ENCODE data around the gene PRMT7.

The PRMT7 gene

DNA sequence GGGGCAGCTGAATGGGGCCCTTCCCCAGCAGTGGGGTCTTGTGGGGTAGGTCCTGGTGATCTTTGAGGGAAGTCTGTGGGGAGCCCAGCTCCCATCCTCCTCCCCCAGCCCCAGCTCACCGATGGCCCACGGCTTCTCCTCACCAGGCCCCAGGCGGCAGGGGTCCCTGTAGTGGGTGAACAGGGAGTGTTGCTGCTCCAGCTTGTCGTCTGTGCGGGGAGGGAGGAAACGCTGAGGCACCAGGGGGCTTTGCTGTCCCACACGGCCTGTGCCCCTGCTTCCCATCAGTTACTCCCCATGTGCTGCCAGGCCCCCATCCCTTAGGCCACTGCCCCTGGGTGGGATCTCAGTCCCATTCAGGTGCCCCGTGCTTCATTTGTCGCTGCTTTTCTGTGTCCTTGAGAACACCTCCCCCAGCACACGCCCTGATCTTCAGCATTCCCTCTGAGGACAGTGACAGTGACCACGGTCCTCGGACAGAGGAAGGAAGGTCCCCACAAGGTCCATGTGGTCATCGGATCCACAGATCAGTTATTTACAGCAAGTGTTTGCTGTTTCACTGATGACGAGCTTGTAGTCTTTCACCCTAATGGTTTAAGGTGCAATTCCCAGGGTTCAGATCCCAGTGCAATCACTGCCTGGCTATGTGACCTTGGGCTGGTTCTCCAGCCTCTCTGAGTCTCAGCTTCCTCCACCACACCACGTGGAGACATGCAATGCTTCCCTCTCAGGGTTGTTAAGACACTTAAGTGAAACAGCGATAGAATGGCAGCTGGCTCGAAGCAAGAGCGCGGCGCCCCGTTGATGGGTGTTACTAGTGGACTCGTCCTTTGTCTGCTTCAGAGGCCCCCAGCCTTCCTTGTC, 53.1 kb downstream of the PRMT7 start:
- no peak overlapping the region for H3K27ac ChIP-seq (ENCODE audit: low read length)
- no peaks in the 10 kb centered on the region for H3K27me3 ChIP-seq (ENCODE audit: control insufficient read depth, insufficient read depth, low read length)
- DNase-seq (ENCODE audit: low read depth, low spot score), result no peak
- WGBS (ENCODE audit: insufficient coverage, insufficient read length), result no CpG with 5 or more reads among the region's 22 CpGs
- no peaks in the 10 kb centered on the region for H3K9me3 ChIP-seq (ENCODE audit: control insufficient read depth, insufficient read depth, low read length)
- H3K4me1 ChIP-seq (ENCODE audit: control insufficient read depth, insufficient read depth, low read length), result peaks cover 1% of the 10 kb centered on the region
- H3K4me3 ChIP-seq (ENCODE audit: low read length), result no peak overlapping the region
- peaks cover 4% of the 10 kb centered on the region; the same call in 1 of the 2 replicates for H3K36me3 ChIP-seq (ENCODE audit: control insufficient read depth, insufficient read depth, low read length)

DNA sequence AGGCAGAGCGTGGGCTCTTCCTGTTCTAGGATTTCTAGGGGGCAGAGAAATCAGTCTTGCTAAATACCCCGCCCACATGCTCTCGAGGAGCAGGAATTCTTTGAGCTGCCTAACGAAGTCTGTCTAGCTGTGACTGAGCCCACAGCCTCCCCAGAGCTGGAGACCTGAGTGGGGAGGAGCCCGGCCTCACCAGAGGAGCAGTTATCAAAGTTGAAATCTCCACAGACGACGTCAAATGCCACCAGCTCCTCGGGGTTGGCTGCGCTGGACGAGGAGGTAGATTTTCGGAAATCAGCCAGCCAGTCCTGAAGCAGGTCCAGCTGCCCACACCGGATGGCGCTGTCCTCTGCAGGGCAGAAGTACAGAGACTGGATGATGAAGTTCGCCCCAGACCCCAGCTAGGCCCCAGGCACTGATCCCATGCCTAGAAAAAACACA, 53.8 kb downstream of the PRMT7 start:
- Histone ChIP-seq H3K36me3 (ENCODE audit: control insufficient read depth, insufficient read depth, low read length) (no peaks in the 10 kb centered on the region; the same call in 1 of the 2 replicates), H3K27ac (ENCODE audit: low read length) (no peak overlapping the region), H3K27me3 (ENCODE audit: control insufficient read depth, insufficient read depth, low read length) (no peaks in the 10 kb centered on the region), H3K9me3 (ENCODE audit: control insufficient read depth, insufficient read depth, low read length) (no peaks in the 10 kb centered on the region), H3K4me3 (ENCODE audit: low read length) (no peak overlapping the region), H3K4me1 (ENCODE audit: control insufficient read depth, insufficient read depth, low read length) (peaks cover 1% of the 10 kb centered on the region)
- WGBS (ENCODE audit: insufficient coverage, insufficient read length), result no CpG with 5 or more reads among the region's 14 CpGs
- DNase-seq (ENCODE audit: low read depth, low spot score), result no peak

DNA sequence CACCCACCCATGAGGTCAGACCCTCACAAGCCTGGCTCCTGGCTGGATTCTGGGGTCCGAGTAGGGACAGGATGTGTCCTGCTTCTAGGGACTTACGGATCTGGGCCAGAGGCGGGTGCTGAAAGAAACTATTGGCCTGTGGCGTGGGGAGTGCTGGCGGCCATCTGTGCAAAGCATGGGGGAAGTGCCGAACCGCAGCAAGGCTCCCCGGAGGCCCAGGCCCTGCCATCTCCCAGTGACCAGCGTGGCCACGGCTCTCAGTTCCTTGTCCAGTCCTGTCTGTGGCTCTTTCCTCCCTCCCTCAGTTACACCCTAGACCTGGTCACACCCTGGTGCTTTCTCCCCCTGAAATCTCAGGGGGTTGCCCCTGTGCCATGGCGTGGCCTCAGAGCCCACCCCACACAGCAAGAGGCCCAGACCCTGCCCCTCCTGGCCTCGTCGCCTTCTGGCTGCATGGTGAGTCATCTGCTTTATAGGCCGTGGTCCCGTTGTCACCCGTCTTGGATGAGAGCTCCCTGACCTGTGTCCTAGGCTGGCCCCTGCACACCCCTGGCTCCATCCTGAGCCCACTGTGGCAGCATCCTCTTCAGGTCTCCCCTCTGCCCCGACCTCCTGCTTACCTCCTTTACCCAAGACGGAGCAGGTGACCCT, 54.5 kb downstream of the PRMT7 start:
- Histone ChIP-seq H3K4me1 (ENCODE audit: control insufficient read depth, insufficient read depth, low read length) (peaks cover 1% of the 10 kb centered on the region), H3K4me3 (ENCODE audit: low read length) (no peak overlapping the region; the same call in 1 of the 2 replicates), H3K9me3 (ENCODE audit: control insufficient read depth, insufficient read depth, low read length) (no peaks in the 10 kb centered on the region), H3K27ac (ENCODE audit: low read length) (no peak overlapping the region), H3K36me3 (ENCODE audit: control insufficient read depth, insufficient read depth, low read length) (no peaks in the 10 kb centered on the region; the same call in 1 of the 2 replicates), H3K27me3 (ENCODE audit: control insufficient read depth, insufficient read depth, low read length) (no peaks in the 10 kb centered on the region)
- no CpG with 5 or more reads among the region's 18 CpGs for WGBS (ENCODE audit: insufficient coverage, insufficient read length)
- DNase-seq (ENCODE audit: low read depth, low spot score), result no peak

DNA sequence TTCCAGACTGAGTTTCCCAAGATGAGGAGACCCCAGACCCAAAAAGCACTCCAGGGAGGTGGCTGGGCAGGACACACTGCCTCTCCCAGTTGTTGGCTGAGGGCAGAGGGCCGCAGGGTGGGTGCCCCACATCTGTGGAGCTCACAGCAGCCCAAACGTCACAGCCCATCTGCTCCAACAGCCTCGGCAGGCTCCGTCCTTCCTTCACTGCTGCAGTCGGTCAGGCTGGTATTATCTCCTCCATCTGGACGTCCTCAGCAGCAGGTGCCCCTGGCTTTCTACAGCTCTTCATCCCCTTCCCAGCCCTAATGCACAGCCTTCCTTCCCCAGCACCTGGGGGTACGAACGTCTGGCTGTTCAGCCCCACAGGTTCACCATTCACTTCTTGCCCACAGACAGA, 55.2 kb downstream of the PRMT7 start:
- H3K36me3 ChIP-seq (ENCODE audit: control insufficient read depth, insufficient read depth, low read length), result no peaks in the 10 kb centered on the region; the same call in 1 of the 2 replicates
- no peak for DNase-seq (ENCODE audit: low read depth, low spot score)
- H3K4me3 ChIP-seq (ENCODE audit: low read length), result no peak overlapping the region
- H3K9me3 ChIP-seq (ENCODE audit: control insufficient read depth, insufficient read depth, low read length), result no peaks in the 10 kb centered on the region
- peaks cover 1% of the 10 kb centered on the region for H3K4me1 ChIP-seq (ENCODE audit: control insufficient read depth, insufficient read depth, low read length)
- no peaks in the 10 kb centered on the region for H3K27me3 ChIP-seq (ENCODE audit: control insufficient read depth, insufficient read depth, low read length)
- no peak overlapping the region for H3K27ac ChIP-seq (ENCODE audit: low read length)
- WGBS (ENCODE audit: insufficient coverage, insufficient read length), result no CpG with 5 or more reads among the region's 8 CpGs

DNA sequence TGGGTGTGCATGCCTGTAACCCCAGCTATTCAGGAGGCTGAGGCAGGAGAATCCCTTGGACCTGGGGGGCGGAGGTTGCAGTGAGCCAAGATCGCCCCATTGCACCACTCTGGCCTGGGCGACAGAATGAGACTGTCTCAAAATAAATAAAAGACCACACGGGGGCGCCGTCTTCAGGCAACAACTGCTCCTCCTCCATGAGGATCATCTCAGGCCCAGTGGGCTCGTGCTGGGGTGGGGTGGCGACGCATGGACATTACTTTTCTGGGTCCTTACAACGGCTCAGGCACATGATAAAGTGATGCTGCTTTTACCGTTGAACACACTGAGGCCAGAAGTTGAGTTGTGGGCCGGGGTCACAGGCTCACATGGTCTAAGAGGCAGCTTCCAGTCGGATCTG, 56.2 kb downstream of the PRMT7 start:
- H3K4me3 ChIP-seq (ENCODE audit: low read length), result no peak overlapping the region
- DNase-seq (ENCODE audit: low read depth, low spot score), result peak; percentile 63
- no peaks in the 10 kb centered on the region for H3K27me3 ChIP-seq (ENCODE audit: control insufficient read depth, insufficient read depth, low read length)
- no peak overlapping the region for H3K27ac ChIP-seq (ENCODE audit: low read length)
- no peaks in the 10 kb centered on the region for H3K36me3 ChIP-seq (ENCODE audit: control insufficient read depth, insufficient read depth, low read length)
- WGBS (ENCODE audit: insufficient coverage, insufficient read length), result no CpG with 5 or more reads among the region's 13 CpGs
- H3K4me1 ChIP-seq (ENCODE audit: control insufficient read depth, insufficient read depth, low read length), result peaks cover 1% of the 10 kb centered on the region
- no peaks in the 10 kb centered on the region for H3K9me3 ChIP-seq (ENCODE audit: control insufficient read depth, insufficient read depth, low read length)

DNA sequence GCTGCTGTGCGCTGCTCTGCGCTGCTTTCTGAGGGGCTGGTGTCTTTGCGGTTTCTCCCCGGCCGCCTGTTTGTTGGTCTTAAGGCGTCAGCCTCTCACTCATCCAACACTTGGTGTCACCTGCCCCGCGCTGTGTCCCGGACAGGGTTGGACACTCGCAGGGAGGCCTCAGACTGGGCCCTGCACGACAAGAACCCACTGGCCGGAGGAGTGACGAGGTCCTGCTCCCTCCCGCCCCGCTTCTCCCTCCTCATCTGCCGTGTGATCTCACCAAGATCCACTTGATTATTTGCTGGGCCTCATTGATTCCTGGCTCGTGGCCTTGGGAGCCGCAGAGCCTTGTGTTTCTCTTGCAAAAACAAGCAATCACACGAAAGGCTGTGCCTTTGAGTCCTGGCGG, 56.6 kb downstream of the PRMT7 start:
- Histone ChIP-seq H3K4me3 (ENCODE audit: low read length) (no peak overlapping the region), H3K9me3 (ENCODE audit: control insufficient read depth, insufficient read depth, low read length) (no peaks in the 10 kb centered on the region), H3K36me3 (ENCODE audit: control insufficient read depth, insufficient read depth, low read length) (no peaks in the 10 kb centered on the region), H3K27me3 (ENCODE audit: control insufficient read depth, insufficient read depth, low read length) (no peaks in the 10 kb centered on the region), H3K4me1 (ENCODE audit: control insufficient read depth, insufficient read depth, low read length) (peaks cover 1% of the 10 kb centered on the region), H3K27ac (ENCODE audit: low read length) (no peak overlapping the region)
- WGBS (ENCODE audit: insufficient coverage, insufficient read length), result no CpG with 5 or more reads among the region's 20 CpGs
- no peak for DNase-seq (ENCODE audit: low read depth, low spot score)

DNA sequence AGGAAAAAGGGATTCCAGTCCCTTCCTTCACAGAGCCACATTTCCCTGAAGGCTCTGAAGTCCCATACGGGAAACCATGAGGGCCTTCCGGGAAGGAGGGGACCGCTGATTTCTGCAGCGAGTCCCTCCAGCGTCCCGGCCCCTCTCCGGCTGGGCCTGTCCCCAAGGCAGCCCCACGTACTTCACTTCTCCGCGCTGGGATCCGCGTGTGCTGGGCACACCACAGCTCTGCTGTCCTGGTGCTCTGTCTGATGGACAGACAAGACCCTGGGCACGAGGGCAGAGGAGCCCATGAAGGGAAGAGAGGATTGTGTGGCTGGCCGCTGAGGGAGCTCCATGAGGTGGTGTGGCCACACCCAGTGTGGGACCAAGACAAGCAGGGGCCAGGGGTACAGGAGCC, 57.1 kb downstream of the PRMT7 start:
- H3K27ac ChIP-seq (ENCODE audit: low read length), result no peak overlapping the region
- H3K4me1 ChIP-seq (ENCODE audit: control insufficient read depth, insufficient read depth, low read length), result peaks cover 1% of the 10 kb centered on the region
- no peaks in the 10 kb centered on the region for H3K9me3 ChIP-seq (ENCODE audit: control insufficient read depth, insufficient read depth, low read length)
- WGBS (ENCODE audit: insufficient coverage, insufficient read length), result no CpG with 5 or more reads among the region's 14 CpGs
- no peaks in the 10 kb centered on the region for H3K36me3 ChIP-seq (ENCODE audit: control insufficient read depth, insufficient read depth, low read length)
- no peak overlapping the region for H3K4me3 ChIP-seq (ENCODE audit: low read length)
- no peak for DNase-seq (ENCODE audit: low read depth, low spot score)
- H3K27me3 ChIP-seq (ENCODE audit: control insufficient read depth, insufficient read depth, low read length), result no peaks in the 10 kb centered on the region

DNA sequence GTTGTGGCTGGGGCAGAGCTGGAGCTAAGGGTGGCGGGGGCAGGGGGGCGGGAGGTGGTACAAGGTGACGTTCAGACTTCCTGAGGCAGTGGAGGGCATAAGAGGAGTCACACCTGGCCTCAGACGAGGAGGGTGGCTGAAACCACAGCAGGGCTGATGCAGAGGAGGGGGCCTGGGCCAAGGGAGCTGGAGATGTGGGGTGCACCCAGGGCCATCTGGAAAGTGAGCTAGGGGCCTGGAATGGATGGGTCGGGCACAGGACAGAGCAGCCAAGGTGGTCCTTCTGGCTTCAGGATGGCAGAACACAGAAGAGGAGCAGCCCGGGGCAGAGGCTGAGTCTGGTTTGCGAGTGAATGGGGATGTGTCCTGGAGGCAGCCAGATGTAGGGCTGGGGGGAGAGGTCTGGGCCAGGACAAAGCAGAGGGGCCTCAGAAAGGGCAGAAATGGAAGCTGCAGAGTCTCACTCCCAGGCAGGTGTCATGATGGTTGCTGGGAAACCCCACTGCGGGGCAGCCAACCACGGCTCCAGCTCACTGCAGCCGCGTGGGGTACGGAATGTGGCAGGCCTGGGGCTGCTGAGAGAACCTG, 57.6 kb downstream of the PRMT7 start:
- Histone ChIP-seq H3K4me1 (ENCODE audit: control insufficient read depth, insufficient read depth, low read length) (peaks cover 1% of the 10 kb centered on the region), H3K27me3 (ENCODE audit: control insufficient read depth, insufficient read depth, low read length) (no peaks in the 10 kb centered on the region), H3K4me3 (ENCODE audit: low read length) (no peak overlapping the region), H3K36me3 (ENCODE audit: control insufficient read depth, insufficient read depth, low read length) (no peaks in the 10 kb centered on the region), H3K27ac (ENCODE audit: low read length) (no peak overlapping the region), H3K9me3 (ENCODE audit: control insufficient read depth, insufficient read depth, low read length) (no peaks in the 10 kb centered on the region)
- DNase-seq (ENCODE audit: low read depth, low spot score), result no peak
- whole genome bisulfite sequencing (ENCODE audit: insufficient coverage, insufficient read length), result no CpG with 5 or more reads among the region's 12 CpGs

DNA sequence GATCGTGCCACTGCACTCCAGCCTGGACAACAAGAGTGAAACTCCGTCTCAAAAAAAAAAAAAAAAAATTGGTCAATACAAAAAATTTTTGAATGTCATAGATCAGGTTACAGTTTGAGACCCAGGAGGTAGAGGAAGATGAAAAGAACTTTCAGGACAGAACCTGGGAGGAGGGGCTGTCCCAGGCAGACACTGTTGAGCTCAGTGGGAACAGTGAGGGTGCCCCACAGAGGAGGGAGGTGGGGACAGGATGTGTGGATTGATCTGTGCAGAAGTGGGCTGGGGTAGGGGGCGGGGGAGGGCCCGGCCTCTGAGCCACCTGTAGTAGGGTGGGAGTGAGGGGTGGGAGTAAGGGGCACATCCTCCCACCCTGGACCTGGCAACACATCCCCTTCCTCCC, 58.3 kb downstream of the PRMT7 start:
- no peak for DNase-seq (ENCODE audit: low read depth, low spot score)
- no CpG with 5 or more reads among the region's 4 CpGs for WGBS (ENCODE audit: insufficient coverage, insufficient read length)
- H3K27me3 ChIP-seq (ENCODE audit: control insufficient read depth, insufficient read depth, low read length), result no peaks in the 10 kb centered on the region
- no peaks in the 10 kb centered on the region for H3K36me3 ChIP-seq (ENCODE audit: control insufficient read depth, insufficient read depth, low read length)
- no peak overlapping the region for H3K27ac ChIP-seq (ENCODE audit: low read length)
- no peaks in the 10 kb centered on the region for H3K9me3 ChIP-seq (ENCODE audit: control insufficient read depth, insufficient read depth, low read length)
- H3K4me1 ChIP-seq (ENCODE audit: control insufficient read depth, insufficient read depth, low read length), result peaks cover 1% of the 10 kb centered on the region
- H3K4me3 ChIP-seq (ENCODE audit: low read length), result no peak overlapping the region

DNA sequence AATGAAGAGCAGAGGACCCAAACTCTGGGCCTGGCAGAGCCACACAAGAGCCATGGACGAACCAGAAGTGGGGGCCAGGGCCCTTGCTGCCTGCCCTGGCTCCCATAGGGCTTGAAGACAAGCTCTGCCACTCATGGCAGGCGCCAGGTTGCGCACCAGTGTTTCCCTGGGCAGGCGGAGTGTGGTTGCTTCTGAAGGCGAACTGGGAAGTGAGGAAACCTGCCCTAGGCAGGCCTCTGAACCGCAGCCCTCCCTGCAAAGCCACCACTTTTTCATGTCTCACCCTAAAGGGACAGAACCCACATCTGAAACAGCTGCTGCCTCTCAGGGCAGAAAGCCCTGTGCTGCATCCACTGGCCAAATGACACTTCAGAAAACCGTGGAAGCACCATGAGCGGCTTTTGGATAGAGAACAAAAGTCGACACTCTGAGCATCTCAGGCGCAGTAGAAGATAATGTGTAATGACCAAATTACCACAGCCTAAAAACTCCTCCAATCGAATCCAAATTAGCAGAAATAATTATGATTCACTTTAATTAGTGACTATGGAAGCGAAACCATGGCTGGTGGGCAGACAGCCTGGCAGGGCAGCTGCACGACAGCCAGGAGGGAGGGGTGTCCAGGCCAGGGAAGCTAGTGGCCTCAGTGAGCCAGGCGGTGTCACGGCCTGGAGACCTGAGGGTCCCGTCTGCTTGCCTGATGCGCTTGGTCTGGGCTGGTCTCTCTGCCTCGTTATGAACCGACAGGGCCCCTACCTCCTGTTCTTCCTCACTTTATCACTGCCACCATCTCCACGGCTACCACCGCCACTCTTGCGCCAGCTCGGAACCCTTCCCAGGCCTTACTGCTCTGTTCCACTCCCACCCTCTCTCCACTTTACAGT, 59.1 kb downstream of the PRMT7 start:
- no peak for DNase-seq (ENCODE audit: low read depth, low spot score)

More for the DNA sequence above, 59.1 kb downstream of the PRMT7 start:
- Histone ChIP-seq H3K27me3 (ENCODE audit: control insufficient read depth, insufficient read depth, low read length) (no peaks in the 10 kb centered on the region), H3K9me3 (ENCODE audit: control insufficient read depth, insufficient read depth, low read length) (no peaks in the 10 kb centered on the region), H3K4me1 (ENCODE audit: control insufficient read depth, insufficient read depth, low read length) (peaks cover 1% of the 10 kb centered on the region; the same call in 1 of the 2 replicates), H3K36me3 (ENCODE audit: control insufficient read depth, insufficient read depth, low read length) (no peaks in the 10 kb centered on the region), H3K4me3 (ENCODE audit: low read length) (no peak overlapping the region), H3K27ac (ENCODE audit: low read length) (no peak overlapping the region)
- WGBS (ENCODE audit: insufficient coverage, insufficient read length), result no CpG with 5 or more reads among the region's 23 CpGs

Measured in iPS DF 6.9 (cell line).